GM18858 (cell line): ENCODE measurements around the gene LHFPL5.

Source experiments
- ATAC-seq: cut with Tn5 transposase; IDR thresholded peaks from one replicate; pipeline ENCODE4 v1.9.1; 2021; ENCODE audit not compliant: unreplicated experiment

The LHFPL5 gene

GRCh38 chr6:35804996-35805736, at the start of gene LHFPL5:
Gene LHFPL5, plus strand, starts transcription at chr6:35805352. Its CDS starts 319 bp downstream, at chr6:35805671.
- ATAC-seq, result no peak

GRCh38 chr6:35757456-35758123, 47.6 kb upstream of the LHFPL5 start:
- ATAC-seq, result no peak

GRCh38 chr6:35759426-35759825, 45.7 kb upstream of the LHFPL5 start:
- ATAC-seq, result no peak

- ATAC-seq, result no peak
These were observed 39.4 kb upstream of the LHFPL5 start for GRCh38 chr6:35765739-35766138.

GRCh38 chr6:35769211-35769610, 35.9 kb upstream of the LHFPL5 start:
- ATAC-seq, result no peak

GRCh38 chr6:35771343-35771627, 33.9 kb upstream of the LHFPL5 start:
- no peak for ATAC-seq

GRCh38 chr6:35774116-35774794, 30.9 kb upstream of the LHFPL5 start:
- no peak for ATAC-seq

- ATAC-seq, result no peak
These were observed 30.1 kb upstream of the LHFPL5 start for GRCh38 chr6:35775031-35775430.

GRCh38 chr6:35776364-35777215, 28.6 kb upstream of the LHFPL5 start, which contains the start of gene CLPSL2:
Gene CLPSL2, plus strand, starts transcription at chr6:35776598. Its CDS starts 21 bp downstream, at chr6:35776619.
- ATAC-seq, result no peak

- no peak for ATAC-seq
These were observed 27.6 kb upstream of the LHFPL5 start for GRCh38 chr6:35777356-35778102.

GRCh38 chr6:35778437-35778836, 26.7 kb upstream of the LHFPL5 start:
- no peak for ATAC-seq

- ATAC-seq, result no peak
These were observed 24.4 kb upstream of the LHFPL5 start, which contains the start of gene CLPSL1 for GRCh38 chr6:35780719-35781118. Gene CLPSL1, plus strand, starts transcription at chr6:35781019. Its CDS starts 92 bp downstream, at chr6:35781111.

- no peak for ATAC-seq
These were observed 23.9 kb upstream of the LHFPL5 start for GRCh38 chr6:35781290-35781689.

- ATAC-seq, result no peak
These were observed 22.7 kb upstream of the LHFPL5 start for GRCh38 chr6:35782424-35782823.

GRCh38 chr6:35784200-35784599, 21.0 kb upstream of the LHFPL5 start:
- no peak for ATAC-seq

- no peak for ATAC-seq
These were observed 18.9 kb upstream of the LHFPL5 start for GRCh38 chr6:35786272-35786671.

GRCh38 chr6:35786810-35787209, 18.3 kb upstream of the LHFPL5 start:
- no peak for ATAC-seq

GRCh38 chr6:35787266-35788218, 17.6 kb upstream of the LHFPL5 start:
- ATAC-seq, result no peak

GRCh38 chr6:35788423-35788982, 16.6 kb upstream of the LHFPL5 start:
- ATAC-seq, result no peak
